A549 (cell line): ENCODE measurements around the gene AAK1.

Experiments
- CEBPB ChIP-seq, 2 experiments: fragments of >200 bp in 1 of 2; sonication (Bioruptor Twin) in 1 of 2; formaldehyde crosslinking in 1 of 2; IDR thresholded peaks; 2 replicates each; pipeline ENCODE4 v1.6.1; 2012 to 2016
- CHD4 ChIP-seq: fragments of 200-600 bp; sonication (generic); IDR thresholded peaks from 2 replicates; pipeline ENCODE4 v1.6.1; 2016; ENCODE audit warnings: antibody characterized with exemption, mild to moderate bottlenecking, borderline replicate concordance
- E2F6 ChIP-seq: IDR thresholded peaks from 2 replicates; pipeline ENCODE4 v1.6.1; 2012; ENCODE audit warnings: low read depth, borderline replicate concordance
- ELK1 ChIP-seq: fragments of 150-350 bp; IDR thresholded peaks from 2 replicates; pipeline ENCODE4 v1.6.1; 2014; ENCODE audit warnings: low read depth, mild to moderate bottlenecking, low read length
- EP300 ChIP-seq, 2 experiments: fragments of >200 bp; sonication (Bioruptor Twin); formaldehyde crosslinking; IDR thresholded peaks; 2 replicates in 1 of 2; 3 replicates in 1 of 2; pipeline ENCODE4 v1.6.1; 2016 to 2017
- GATA3 ChIP-seq: IDR thresholded peaks from 2 replicates; pipeline ENCODE4 v1.6.1; 2012; ENCODE audit warnings: borderline replicate concordance
- HDAC2 ChIP-seq: fragments of 200-600 bp; sonication (generic); IDR thresholded peaks from 2 replicates; pipeline ENCODE4 v1.6.1; 2016
- MYC ChIP-seq: IDR thresholded peaks from 2 replicates; pipeline ENCODE4 v1.6.1; 2012; ENCODE audit warnings: mild to moderate bottlenecking, inconsistent platforms, low read length, improper control_type of control experiment, borderline replicate concordance
- POLR2A ChIP-seq: IDR thresholded peaks from 2 replicates; pipeline ENCODE4 v1.6.1; 2012; ENCODE audit warnings: mild to moderate bottlenecking, low read length
- RAD21 ChIP-seq, 2 experiments: fragments of >200 bp in 1 of 2; sonication (Bioruptor Twin) in 1 of 2; formaldehyde crosslinking in 1 of 2; IDR thresholded peaks in 1 of 2; conservative IDR thresholded peaks in 1 of 2; 2 replicates in 1 of 2; 3 replicates in 1 of 2; pipeline ENCODE4 v1.6.1; 2012 to 2018; ENCODE audit warnings: inconsistent platforms in 1 of 2
- RCOR1 ChIP-seq: fragments of 150-350 bp; IDR thresholded peaks from 2 replicates; pipeline ENCODE4 v1.6.1; 2014; ENCODE audit warnings: antibody characterized with exemption, low read length, low read depth
- SMC3 ChIP-seq: fragments of >200 bp; sonication (Bioruptor Twin); formaldehyde crosslinking; IDR thresholded peaks from 3 replicates; pipeline ENCODE4 v1.6.1; 2018; ENCODE audit warnings: inconsistent platforms
- ZSCAN20 ChIP-seq: fragments of 250-450 bp; sonication (Bioruptor Pico); IDR thresholded peaks from 2 replicates; pipeline ENCODE4 v1.8.0; 2022; ENCODE audit warnings: mild to moderate bottlenecking, moderate library complexity
- TF ChIP-seq, protein P1 (sequence below): fragments of >200 bp; sonication (Bioruptor Twin); formaldehyde crosslinking; IDR thresholded peaks from 3 replicates; pipeline ENCODE4 v1.5.1; 2016

- TF ChIP-seq EP300 (IDR thresholded peaks at IDR 0.05): no peak
- no peak for TF ChIP-seq GATA3
- TF ChIP-seq RAD21 (conservative IDR thresholded peaks at IDR 0.05 in 1 of 2, IDR thresholded peaks at IDR 0.05 in 1 of 2): no peak
- TF ChIP-seq, protein P1, sequence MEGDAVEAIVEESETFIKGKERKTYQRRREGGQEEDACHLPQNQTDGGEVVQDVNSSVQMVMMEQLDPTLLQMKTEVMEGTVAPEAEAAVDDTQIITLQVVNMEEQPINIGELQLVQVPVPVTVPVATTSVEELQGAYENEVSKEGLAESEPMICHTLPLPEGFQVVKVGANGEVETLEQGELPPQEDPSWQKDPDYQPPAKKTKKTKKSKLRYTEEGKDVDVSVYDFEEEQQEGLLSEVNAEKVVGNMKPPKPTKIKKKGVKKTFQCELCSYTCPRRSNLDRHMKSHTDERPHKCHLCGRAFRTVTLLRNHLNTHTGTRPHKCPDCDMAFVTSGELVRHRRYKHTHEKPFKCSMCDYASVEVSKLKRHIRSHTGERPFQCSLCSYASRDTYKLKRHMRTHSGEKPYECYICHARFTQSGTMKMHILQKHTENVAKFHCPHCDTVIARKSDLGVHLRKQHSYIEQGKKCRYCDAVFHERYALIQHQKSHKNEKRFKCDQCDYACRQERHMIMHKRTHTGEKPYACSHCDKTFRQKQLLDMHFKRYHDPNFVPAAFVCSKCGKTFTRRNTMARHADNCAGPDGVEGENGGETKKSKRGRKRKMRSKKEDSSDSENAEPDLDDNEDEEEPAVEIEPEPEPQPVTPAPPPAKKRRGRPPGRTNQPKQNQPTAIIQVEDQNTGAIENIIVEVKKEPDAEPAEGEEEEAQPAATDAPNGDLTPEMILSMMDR: no peak
- TF ChIP-seq POLR2A: no peak
- no peak for TF ChIP-seq E2F6
- TF ChIP-seq MYC: no peak
- no peak for TF ChIP-seq ZSCAN20
- TF ChIP-seq SMC3: no peak
- no peak for TF ChIP-seq HDAC2
- no peak for TF ChIP-seq ELK1
- TF ChIP-seq RCOR1: no peak
- TF ChIP-seq CEBPB (IDR thresholded peaks at IDR 0.05): no peak
- TF ChIP-seq CHD4: no peak
Observed at GRCh38 chr2:69597105-69597504, 46.4 kb downstream of the AAK1 start.
